Measurements from ENCODE around the gene KRT13. TPM values are rescaled to one million over a fixed set of nuclear protein-coding genes. Genes with fewer than 3 reads are reported as not detected.

Gene KRT13
- total RNA-seq, 1 experiment from 2014 or later = not detected

DNA sequence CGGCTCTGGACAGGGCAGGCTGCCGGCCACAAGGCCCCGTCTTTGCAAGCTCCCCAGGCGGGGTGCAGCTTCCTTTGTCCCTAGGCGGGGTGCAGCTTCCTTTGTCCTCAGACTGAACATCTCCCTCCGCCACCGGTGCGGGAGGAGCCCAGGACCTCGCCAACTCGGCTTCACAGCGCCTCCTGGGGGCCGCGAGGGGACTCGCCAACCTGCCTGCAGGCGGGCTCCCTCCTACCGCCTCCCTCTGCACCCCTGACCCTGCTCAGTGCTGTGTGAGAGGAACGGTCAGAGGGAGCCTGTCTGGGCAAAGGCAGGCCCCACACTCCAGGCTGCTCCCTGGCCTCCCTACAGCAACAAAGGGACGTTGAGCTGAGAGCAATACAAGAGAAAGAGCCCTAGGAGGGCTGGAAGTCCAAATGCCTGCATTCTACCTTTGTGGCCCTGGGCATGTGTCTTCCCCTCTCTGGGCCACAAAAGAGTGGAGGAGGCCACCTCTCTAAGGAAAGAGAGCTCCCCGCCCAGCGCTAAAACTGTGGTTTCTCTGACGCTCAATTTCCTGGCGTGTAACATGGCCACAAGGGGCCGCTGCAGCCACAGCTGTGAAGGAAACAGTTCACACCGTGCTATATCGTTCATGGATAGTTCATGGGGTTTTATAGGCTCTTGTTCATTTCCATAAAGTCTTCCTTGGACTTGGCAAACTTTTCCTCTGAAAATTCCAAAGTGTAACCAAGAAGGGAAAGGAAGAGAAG is 43.6 kb upstream of the KRT13 start (continued):
- TF ChIP-seq, protein P1, sequence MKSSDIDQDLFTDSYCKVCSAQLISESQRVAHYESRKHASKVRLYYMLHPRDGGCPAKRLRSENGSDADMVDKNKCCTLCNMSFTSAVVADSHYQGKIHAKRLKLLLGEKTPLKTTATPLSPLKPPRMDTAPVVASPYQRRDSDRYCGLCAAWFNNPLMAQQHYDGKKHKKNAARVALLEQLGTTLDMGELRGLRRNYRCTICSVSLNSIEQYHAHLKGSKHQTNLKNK (CRISPR knock-in tag; IDR thresholded peaks at IDR 0.05) = no peak
- TF ChIP-seq RELA (CRISPR knock-in tag; IDR thresholded peaks at IDR 0.05; ENCODE audit: borderline replicate concordance) (no peak), SOX15 (CRISPR knock-in tag; IDR thresholded peaks at IDR 0.05) (no peak), ETV6 (CRISPR knock-in tag; IDR thresholded peaks at IDR 0.05) (no peak), ZNF219 (CRISPR knock-in tag; IDR thresholded peaks at IDR 0.05; ENCODE audit: borderline replicate concordance) (no peak), CREB1 (CRISPR knock-in tag; IDR thresholded peaks at IDR 0.05) (no peak)
- TF ChIP-seq, protein P2, sequence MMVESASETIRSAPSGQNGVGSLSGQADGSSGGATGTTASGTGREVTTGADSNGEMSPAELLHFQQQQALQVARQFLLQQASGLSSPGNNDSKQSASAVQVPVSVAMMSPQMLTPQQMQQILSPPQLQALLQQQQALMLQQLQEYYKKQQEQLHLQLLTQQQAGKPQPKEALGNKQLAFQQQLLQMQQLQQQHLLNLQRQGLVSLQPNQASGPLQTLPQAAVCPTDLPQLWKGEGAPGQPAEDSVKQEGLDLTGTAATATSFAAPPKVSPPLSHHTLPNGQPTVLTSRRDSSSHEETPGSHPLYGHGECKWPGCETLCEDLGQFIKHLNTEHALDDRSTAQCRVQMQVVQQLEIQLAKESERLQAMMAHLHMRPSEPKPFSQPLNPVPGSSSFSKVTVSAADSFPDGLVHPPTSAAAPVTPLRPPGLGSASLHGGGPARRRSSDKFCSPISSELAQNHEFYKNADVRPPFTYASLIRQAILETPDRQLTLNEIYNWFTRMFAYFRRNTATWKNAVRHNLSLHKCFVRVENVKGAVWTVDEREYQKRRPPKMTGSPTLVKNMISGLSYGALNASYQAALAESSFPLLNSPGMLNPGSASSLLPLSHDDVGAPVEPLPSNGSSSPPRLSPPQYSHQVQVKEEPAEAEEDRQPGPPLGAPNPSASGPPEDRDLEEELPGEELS (CRISPR knock-in tag; IDR thresholded peaks at IDR 0.05) = no peak
- TF ChIP-seq, protein P3, sequence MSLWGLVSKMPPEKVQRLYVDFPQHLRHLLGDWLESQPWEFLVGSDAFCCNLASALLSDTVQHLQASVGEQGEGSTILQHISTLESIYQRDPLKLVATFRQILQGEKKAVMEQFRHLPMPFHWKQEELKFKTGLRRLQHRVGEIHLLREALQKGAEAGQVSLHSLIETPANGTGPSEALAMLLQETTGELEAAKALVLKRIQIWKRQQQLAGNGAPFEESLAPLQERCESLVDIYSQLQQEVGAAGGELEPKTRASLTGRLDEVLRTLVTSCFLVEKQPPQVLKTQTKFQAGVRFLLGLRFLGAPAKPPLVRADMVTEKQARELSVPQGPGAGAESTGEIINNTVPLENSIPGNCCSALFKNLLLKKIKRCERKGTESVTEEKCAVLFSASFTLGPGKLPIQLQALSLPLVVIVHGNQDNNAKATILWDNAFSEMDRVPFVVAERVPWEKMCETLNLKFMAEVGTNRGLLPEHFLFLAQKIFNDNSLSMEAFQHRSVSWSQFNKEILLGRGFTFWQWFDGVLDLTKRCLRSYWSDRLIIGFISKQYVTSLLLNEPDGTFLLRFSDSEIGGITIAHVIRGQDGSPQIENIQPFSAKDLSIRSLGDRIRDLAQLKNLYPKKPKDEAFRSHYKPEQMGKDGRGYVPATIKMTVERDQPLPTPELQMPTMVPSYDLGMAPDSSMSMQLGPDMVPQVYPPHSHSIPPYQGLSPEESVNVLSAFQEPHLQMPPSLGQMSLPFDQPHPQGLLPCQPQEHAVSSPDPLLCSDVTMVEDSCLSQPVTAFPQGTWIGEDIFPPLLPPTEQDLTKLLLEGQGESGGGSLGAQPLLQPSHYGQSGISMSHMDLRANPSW (CRISPR knock-in tag; conservative IDR thresholded peaks at IDR 0.05; ENCODE audit: low read depth) = no peak
- TF ChIP-seq, protein P4, sequence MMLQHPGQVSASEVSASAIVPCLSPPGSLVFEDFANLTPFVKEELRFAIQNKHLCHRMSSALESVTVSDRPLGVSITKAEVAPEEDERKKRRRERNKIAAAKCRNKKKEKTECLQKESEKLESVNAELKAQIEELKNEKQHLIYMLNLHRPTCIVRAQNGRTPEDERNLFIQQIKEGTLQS (CRISPR knock-in tag; conservative IDR thresholded peaks at IDR 0.05) = no peak

DNA sequence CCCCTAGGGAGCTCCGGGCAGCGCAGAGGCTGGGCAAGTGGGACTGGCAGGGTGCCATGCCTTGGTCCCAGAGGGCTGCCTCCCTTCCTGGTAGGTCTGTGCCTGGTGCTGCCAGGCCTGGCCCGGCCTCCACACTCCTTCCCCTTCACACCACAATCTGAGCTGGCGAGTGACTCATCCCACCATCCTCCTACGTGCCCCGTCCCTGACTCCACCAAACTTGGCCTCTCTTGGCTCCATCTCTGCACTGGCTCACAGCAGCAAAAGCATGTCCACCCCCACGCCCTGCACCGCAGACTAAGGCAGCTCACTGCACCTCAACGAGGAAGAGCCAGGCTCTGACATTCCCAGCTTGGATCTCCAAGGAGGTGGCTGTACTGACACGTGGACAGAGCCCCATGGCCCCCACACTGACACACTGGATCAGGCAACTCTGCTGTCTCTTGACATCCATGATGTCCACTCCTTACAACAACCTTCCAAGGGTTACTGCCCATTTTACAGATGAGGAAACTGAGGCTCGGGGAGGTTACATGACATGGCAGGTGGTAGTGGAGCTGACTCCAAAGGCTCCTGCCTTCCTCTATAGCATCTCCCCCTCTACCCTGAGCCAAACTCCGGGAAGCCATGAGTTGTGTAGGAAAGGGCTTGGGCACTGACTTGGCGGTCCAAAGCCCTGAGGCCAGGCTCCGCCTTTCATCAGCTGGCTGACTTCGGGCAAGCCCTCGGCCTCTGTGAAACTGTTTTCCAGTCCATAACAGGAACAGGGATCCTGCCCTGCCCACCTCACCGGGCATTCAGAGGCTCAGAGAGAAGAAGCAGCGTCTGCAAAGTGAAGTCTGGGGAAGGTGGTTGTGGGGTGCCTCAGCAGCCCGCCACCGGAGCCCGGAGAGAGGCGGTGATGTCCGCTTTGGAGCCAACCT is 42.8 kb upstream of the KRT13 start:
- ChIA-PET CTCF (interaction anchor here (0.6 to 9.6 kb wide), 104 partner anchors 8 to 933 kb away, joined by 3 to 380 read pairs (median 7); partner anchors contain the start of genes CAVIN1, EIF1, JUP and KRT13), POLR2A (interaction anchor here (1.1 to 2.6 kb wide), 4 partner anchors 10 to 98 kb away, joined by 3 to 22 read pairs (median 4); partner anchors contain the start of gene KRT19)
- Mint-ChIP-seq H3K27me3 (ENCODE audit: low read depth) (peaks cover 5% of the 10 kb centered on the region), H3K27ac (no peak overlapping the region), H3K9me3 (peaks cover 9% of the 10 kb centered on the region), H3K4me3 (peak overlapping the region; percentile 47; the same call in 1 of the 2 replicates), H3K4me1 (peaks cover 26% of the 10 kb centered on the region), H3K36me3 (peaks cover 3% of the 10 kb centered on the region)
- TF ChIP-seq, protein P5, sequence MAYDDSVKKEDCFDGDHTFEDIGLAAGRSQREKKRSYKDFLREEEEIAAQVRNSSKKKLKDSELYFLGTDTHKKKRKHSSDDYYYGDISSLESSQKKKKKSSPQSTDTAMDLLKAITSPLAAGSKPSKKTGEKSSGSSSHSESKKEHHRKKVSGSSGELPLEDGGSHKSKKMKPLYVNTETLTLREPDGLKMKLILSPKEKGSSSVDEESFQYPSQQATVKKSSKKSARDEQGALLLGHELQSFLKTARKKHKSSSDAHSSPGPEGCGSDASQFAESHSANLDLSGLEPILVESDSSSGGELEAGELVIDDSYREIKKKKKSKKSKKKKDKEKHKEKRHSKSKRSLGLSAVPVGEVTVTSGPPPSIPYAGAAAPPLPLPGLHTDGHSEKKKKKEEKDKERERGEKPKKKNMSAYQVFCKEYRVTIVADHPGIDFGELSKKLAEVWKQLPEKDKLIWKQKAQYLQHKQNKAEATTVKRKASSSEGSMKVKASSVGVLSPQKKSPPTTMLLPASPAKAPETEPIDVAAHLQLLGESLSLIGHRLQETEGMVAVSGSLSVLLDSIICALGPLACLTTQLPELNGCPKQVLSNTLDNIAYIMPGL (CRISPR knock-in tag; IDR thresholded peaks at IDR 0.05) = no peak
- TF ChIP-seq ZNF263 (CRISPR knock-in tag; IDR thresholded peaks at IDR 0.05; ENCODE audit: low read depth) = 0 out of 2 replicates have a peak, but pooled peaks have one; percentile 36
- TF ChIP-seq, protein P6, sequence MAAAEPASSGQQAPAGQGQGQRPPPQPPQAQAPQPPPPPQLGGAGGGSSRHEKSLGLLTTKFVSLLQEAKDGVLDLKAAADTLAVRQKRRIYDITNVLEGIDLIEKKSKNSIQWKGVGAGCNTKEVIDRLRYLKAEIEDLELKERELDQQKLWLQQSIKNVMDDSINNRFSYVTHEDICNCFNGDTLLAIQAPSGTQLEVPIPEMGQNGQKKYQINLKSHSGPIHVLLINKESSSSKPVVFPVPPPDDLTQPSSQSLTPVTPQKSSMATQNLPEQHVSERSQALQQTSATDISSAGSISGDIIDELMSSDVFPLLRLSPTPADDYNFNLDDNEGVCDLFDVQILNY (CRISPR knock-in tag; IDR thresholded peaks at IDR 0.05) = 0 out of 2 replicates have a peak, but pooled peaks have one; percentile 9
- DNase-seq (ENCODE audit: low spot score) = peak; percentile 23
- no peak for ATAC-seq
